Measurements from ENCODE around the gene ZBTB1. TPM values are rescaled to one million over a fixed set of nuclear protein-coding genes. Genes with fewer than 3 reads are reported as not detected.

The ZBTB1 gene
- total and polyA plus RNA-seq, 9 of the 15 experiments (the other 6 are each of a cell fraction or from before 2014, with no cell fraction given), result 2.3 to 16.5 (median 9.0) TPM

- Histone ChIP-seq H3K4me1 (replicated peaks in 1 of 2; ENCODE audit: control insufficient read depth in 2 of 2, insufficient read depth in 2 of 2, low read length in 2 of 2) (peaks cover 0 to 3% of the 10 kb centered on the region in 2 experiments; a peak in 1 of 5 replicates), H3K79me2 (ENCODE audit: control insufficient read depth, insufficient read depth, low read length) (peaks cover under 1% of the 10 kb centered on the region; the same call in 2 of the 3 replicates), H3K4me3 (no peak overlapping the region), H3K9ac (ENCODE audit: insufficient read depth in 1 of 2, low read depth in 2 of 2, low read length in 2 of 2) (no peak overlapping the region), H3K36me3 (ENCODE audit: control insufficient read depth, insufficient read depth, low read length) (peaks cover 9% of the 10 kb centered on the region; the same call in 1 of the 3 replicates), H2AFZ (ENCODE audit: low read depth, low read length) (no peak overlapping the region), H4K20me1 (replicated peaks; ENCODE audit: control insufficient read depth, insufficient read depth, low read length) (no peaks in the 10 kb centered on the region), H3K4me2 (ENCODE audit: insufficient read depth, low read length) (no peak overlapping the region), H3K9me3 (replicated peaks; ENCODE audit: control insufficient read depth, insufficient read depth, low read depth, low read length) (no peaks in the 10 kb centered on the region), H3K9me1 (ENCODE audit: control insufficient read depth, insufficient read depth, low read length) (no peaks in the 10 kb centered on the region), H3K27ac (ENCODE audit: extremely low read depth, low read depth, low read length) (no peak overlapping the region), H3K27me3 (ENCODE audit: control insufficient read depth in 2 of 2, insufficient read depth in 2 of 2, low read length in 2 of 2) (no peaks in the 10 kb centered on the region)
- FAIRE-seq, result no peak
- in situ Hi-C loops (cut with MboI), result no loop called here
- 63% methylated on average over 4 of the region's 4 CpGs for WGBS (ENCODE audit: insufficient coverage, low coverage, missing lambda C conversion rate)
- POLR2A ChIA-PET, result no interaction called here
- BruUV-seq (replicated peaks), result no TSS peak
- CTCF ChIA-PET (ENCODE audit: low intra/inter-chr PET ratio), result no interaction called here
- intact Hi-C loops (cut with micrococcal nuclease), result no loop called here
- DNase-seq (ENCODE audit: extremely low read depth in 1 of 4, low spot score in 3 of 4), result no peak
- no peak for ATAC-seq
- no peak for TF ChIP-seq ZNF318 (IDR thresholded peaks at IDR 0.05; ENCODE audit: borderline replicate concordance in 1 of 2, low read depth in 1 of 2)
- TF ChIP-seq SMARCA4 (IDR thresholded peaks at IDR 0.05), result no peak
- TF ChIP-seq JUND (IDR thresholded peaks at IDR 0.05; ENCODE audit: borderline replicate concordance, low read depth, low read length), result no peak
- no peak for TF ChIP-seq JUND (tag; IDR thresholded peaks at IDR 0.05; ENCODE audit: borderline replicate concordance, low read depth, low read length)
These were observed 13.7 kb downstream of the ZBTB1 start for GRCh38 chr14:64518229-64518628.
